Karpas-422 (cell line): Measurements from ENCODE around the gene HIVEP3. TPM values are rescaled to one million over a fixed set of nuclear protein-coding genes. Genes with fewer than 3 reads are reported as not detected.

Source experiments
- DNase-seq: peaks from one replicate; pipeline ENCODE4 v3.0.0-alpha.2; 2015
- H2AFZ ChIP-seq: fragments of 200-600 bp; sonication (generic); 2 replicates; pipeline ENCODE4 v1.6.1; 2014; ENCODE audit warnings: antibody characterized with exemption, low read length, mixed read lengths
- H3K27ac ChIP-seq: fragments of 200-600 bp; sonication (generic); 2 replicates; pipeline ENCODE4 v1.5.1; 2014; ENCODE audit warnings: mild to moderate bottlenecking, low read length, moderate library complexity
- H3K27me3 ChIP-seq: fragments of 200-600 bp; sonication (generic); 2 replicates; pipeline ENCODE4 v1.6.1; 2014; ENCODE audit warnings: low read length, mixed read lengths
- H3K36me3 ChIP-seq: fragments of 200-600 bp; sonication (generic); 2 replicates; pipeline ENCODE4 v1.6.1; 2014; ENCODE audit warnings: low read length, mixed read lengths; ENCODE audit not compliant: insufficient read depth
- H3K4me1 ChIP-seq: fragments of 200-600 bp; sonication (generic); 2 replicates; pipeline ENCODE4 v1.6.1; 2014; ENCODE audit warnings: mild to moderate bottlenecking, low read length, mixed read lengths
- H3K4me2 ChIP-seq: fragments of 200-600 bp; sonication (generic); 2 replicates; pipeline ENCODE4 v1.6.1; 2014; ENCODE audit warnings: low read length, low read depth, mild to moderate bottlenecking; ENCODE audit not compliant: poor library complexity, severe bottlenecking
- H3K4me3 ChIP-seq: fragments of 200-600 bp; sonication (generic); 2 replicates; pipeline ENCODE4 v1.5.1; 2014; ENCODE audit warnings: mild to moderate bottlenecking, antibody characterized with exemption, low read length, mixed read lengths
- H3K79me2 ChIP-seq: fragments of 200-600 bp; sonication (generic); 2 replicates; pipeline ENCODE4 v1.6.1; 2014; ENCODE audit warnings: mild to moderate bottlenecking, low read length, mixed read lengths
- H3K9ac ChIP-seq: fragments of 200-600 bp; sonication (generic); 2 replicates; pipeline ENCODE4 v1.6.0; 2014; ENCODE audit warnings: low read length
- H3K9me2 ChIP-seq: fragments of 200-600 bp; sonication (generic), shearing (Covaris generic); replicated peaks from 2 replicates; pipeline ENCODE4 v1.6.0; 2014; ENCODE audit warnings: mild to moderate bottlenecking, low read length, moderate library complexity; ENCODE audit not compliant: insufficient read depth
- H3K9me3 ChIP-seq: fragments of 300-700, 200-600 bp; sonication (generic); 2 replicates; pipeline ENCODE4 v1.6.1; 2014; ENCODE audit warnings: low read length, mixed read lengths
- H4K20me1 ChIP-seq: fragments of 200-600 bp; sonication (generic); 2 replicates; pipeline ENCODE4 v1.6.1; 2014; ENCODE audit warnings: mild to moderate bottlenecking, antibody characterized with exemption, low read length, low read depth; ENCODE audit not compliant: insufficient read depth
- total RNA-seq: library from RNA; depleted of rRNA; stranded (reverse); fragments of >200 nt; shearing (Covaris generic); gene quantifications from 2 replicates; pipeline ENCODE4 v1.2.3, GENCODE V29; 2014; ENCODE audit warnings: low replicate concordance

The HIVEP3 gene
- total RNA-seq, 1 experiment from 2014 or later = 1.3 TPM

DNA sequence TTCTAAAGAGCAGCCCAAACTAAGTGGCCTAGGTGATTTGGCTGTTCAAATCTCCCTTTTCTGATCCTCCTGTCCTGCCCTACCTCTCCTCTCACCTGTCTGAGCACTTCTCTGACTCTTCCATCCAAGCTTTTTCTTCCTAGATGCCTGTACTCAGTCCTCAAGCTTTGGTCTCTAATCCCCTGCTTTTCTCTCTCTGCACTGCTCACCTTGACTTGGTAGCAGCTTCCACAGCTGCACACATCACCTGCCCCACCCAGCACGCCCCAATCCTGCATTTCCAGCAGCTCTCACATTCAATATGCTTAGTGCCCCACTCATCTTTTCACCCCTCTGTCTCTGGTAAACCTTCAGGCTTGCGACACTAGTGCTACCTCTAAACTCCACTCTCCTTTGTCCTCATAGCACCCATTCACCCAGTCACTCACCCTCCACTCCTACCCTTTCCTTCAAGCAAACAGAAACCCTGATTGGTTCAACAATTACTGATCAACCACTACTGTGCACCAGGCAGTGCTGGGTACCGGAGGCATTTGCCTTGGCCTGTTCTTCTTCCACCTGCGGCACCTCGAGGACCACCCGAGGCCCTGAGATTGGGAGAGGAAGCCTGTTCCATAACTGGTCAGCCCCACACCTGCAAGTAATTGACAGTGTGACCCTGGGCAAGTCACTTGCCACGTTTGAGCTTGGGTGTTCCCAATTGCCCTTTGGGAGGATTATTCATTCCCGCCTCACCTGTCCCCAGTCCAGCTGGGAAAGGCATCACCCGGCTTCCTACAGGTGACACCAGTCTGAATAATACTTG is 298.2 kb downstream of the HIVEP3 start:
- Histone ChIP-seq H3K36me3 (no peaks in the 10 kb centered on the region), H3K4me1 (peaks cover 14% of the 10 kb centered on the region), H3K9me3 (no peaks in the 10 kb centered on the region), H2AFZ (no peak overlapping the region), H3K4me2 (no peak overlapping the region), H4K20me1 (0 out of 2 replicates have a peak, but pooled peaks cover 6% of the 10 kb centered on the region), H3K4me3 (no peak overlapping the region), H3K9me2 (no peaks in the 10 kb centered on the region), H3K27ac (no peak overlapping the region), H3K9ac (no peak overlapping the region), H3K79me2 (no peaks in the 10 kb centered on the region), H3K27me3 (no peaks in the 10 kb centered on the region)
- no peak for DNase-seq

DNA sequence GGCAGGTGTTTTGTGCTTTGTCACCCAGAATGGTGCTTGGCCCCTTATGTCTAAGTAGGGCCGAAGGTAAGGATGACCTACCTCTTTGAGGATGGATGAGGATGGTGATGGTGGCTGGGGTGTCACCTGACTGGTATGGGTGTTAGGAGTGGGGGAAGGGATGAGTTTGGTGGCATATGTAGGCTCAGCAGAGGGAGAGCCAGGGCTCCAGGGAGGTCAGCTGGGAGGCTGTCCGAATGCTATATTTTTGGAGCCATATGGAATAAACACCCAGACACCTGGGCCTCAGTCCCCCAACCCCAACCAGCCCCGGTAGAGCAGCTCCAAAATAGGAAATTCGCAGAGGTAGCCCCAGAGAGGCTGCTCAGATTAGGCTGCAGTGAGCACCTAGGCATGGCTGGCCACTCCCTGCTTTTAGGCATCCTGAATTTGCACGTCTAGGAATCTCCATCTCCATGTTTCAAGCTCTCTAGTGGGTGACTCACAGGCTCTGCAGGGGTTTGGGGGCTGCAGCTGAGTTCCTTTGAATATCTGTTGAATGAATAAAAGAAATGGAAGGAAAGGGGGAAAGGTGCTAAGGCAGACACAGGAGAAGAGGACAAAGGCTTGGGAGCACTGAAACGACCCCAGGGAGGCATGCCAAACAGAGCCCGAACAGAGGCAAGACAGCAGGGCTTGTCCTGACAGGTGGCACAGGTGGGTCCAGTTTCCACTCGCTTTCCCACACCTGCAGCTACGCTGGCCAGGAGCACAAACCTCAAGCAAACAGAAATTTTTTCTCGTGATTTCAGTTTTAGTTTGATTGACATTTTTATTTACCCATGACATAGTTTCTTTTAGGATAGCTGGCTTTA is 299.0 kb downstream of the HIVEP3 start:
- Histone ChIP-seq H3K79me2 (no peaks in the 10 kb centered on the region), H3K9me2 (no peaks in the 10 kb centered on the region), H3K4me3 (no peak overlapping the region), H3K27ac (no peak overlapping the region), H2AFZ (no peak overlapping the region), H4K20me1 (0 out of 2 replicates have a peak, but pooled peaks cover 6% of the 10 kb centered on the region), H3K4me1 (peaks cover 14% of the 10 kb centered on the region), H3K36me3 (no peaks in the 10 kb centered on the region), H3K9me3 (no peaks in the 10 kb centered on the region), H3K27me3 (no peaks in the 10 kb centered on the region), H3K9ac (no peak overlapping the region), H3K4me2 (no peak overlapping the region)
- DNase-seq = no peak

DNA sequence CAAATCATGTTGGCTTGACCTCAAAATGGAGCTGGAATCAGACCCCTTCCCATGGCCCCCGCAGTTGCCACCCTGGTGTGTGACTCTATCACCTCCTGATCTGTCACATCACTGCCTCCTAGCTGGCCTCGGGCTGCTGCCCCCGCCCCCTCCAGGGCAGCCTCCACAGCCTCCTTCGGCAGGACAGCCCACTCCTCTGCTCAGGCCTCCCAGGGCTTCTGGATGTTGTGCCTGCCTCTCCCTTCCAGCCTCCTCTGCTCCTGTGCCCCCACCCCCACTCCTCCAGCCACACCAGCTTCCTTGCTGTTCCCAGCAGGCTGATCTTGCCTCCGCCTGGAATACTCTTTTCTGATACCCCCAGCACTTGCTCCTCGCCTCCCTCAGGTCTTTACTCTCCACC is 299.9 kb downstream of the HIVEP3 start:
- no peaks in the 10 kb centered on the region for H3K36me3 ChIP-seq
- H2AFZ ChIP-seq = no peak overlapping the region
- DNase-seq = no peak
- H3K9ac ChIP-seq = no peak overlapping the region
- 0 out of 2 replicates have a peak, but pooled peaks cover 6% of the 10 kb centered on the region for H4K20me1 ChIP-seq
- no peak overlapping the region for H3K27ac ChIP-seq
- no peaks in the 10 kb centered on the region for H3K9me3 ChIP-seq
- H3K4me3 ChIP-seq = no peak overlapping the region
- H3K27me3 ChIP-seq = no peaks in the 10 kb centered on the region
- peaks cover 21% of the 10 kb centered on the region for H3K4me1 ChIP-seq
- H3K79me2 ChIP-seq = no peaks in the 10 kb centered on the region
- no peaks in the 10 kb centered on the region for H3K9me2 ChIP-seq
- H3K4me2 ChIP-seq = no peak overlapping the region

DNA sequence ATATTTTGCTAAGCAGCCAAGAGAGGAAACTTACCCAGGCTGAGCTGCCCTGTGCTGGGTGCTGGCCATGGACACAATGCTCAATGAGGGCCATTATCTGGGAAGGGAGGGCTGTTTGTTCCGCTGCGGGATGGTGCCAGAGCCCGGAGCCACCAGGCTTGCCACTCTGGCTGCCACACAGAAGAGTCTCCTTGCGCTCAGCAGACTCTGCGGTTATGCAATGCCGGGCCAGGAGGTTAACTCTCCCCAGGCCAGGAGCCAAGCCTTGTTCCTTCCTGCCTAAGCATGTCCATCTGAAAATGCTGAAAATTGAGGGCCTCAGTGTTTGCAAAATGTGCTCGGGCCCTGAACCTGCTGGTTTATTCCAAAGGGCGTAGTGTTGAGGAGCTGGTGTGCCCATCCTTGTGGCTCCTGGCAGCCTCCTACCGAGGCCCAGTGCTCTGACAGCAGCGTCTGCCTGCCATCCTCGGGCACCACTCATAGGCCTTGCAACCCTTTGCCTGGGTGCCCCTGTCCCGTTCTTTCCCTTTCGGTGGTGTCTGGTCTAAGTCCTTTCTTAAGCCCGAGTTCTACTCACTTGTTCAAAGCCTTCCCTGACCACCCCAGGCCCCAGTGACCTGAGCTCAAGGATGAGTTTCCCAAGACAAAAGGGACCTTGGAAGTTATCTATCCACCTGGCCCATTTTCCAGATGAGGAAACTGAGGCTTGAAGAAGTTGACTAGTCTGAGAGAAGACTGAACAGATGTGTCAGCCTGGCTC is 300.5 kb downstream of the HIVEP3 start:
- no peak overlapping the region for H2AFZ ChIP-seq
- H3K9ac ChIP-seq = no peak overlapping the region
- 0 out of 2 replicates have a peak, but pooled peaks cover 6% of the 10 kb centered on the region for H4K20me1 ChIP-seq
- no peaks in the 10 kb centered on the region for H3K9me3 ChIP-seq
- H3K36me3 ChIP-seq = no peaks in the 10 kb centered on the region
- no peaks in the 10 kb centered on the region for H3K79me2 ChIP-seq
- H3K4me3 ChIP-seq = no peak overlapping the region
- no peaks in the 10 kb centered on the region for H3K27me3 ChIP-seq
- H3K9me2 ChIP-seq = no peaks in the 10 kb centered on the region
- H3K27ac ChIP-seq = no peak overlapping the region
- DNase-seq = no peak
- H3K4me2 ChIP-seq = no peak overlapping the region
- H3K4me1 ChIP-seq = peaks cover 15% of the 10 kb centered on the region

DNA sequence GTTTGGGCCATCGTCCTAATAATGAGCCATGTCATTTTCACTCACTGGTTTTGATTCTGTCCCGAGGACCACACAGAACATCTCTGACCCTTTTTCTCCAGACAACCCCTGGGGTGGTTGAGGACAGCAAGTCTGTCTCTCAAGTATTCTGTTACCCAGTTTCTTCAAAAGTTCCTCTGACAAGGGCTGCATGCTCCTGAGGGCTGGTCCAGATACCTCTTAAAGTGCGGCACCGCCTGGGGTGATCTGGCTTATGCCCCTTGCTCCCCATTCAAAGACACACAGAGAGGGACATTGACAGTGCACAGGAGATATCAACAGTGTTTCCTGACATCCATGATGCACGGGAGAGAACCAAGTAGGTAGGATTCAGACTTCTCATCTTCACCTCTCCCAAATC is 301.4 kb downstream of the HIVEP3 start:
- no peaks in the 10 kb centered on the region for H3K27me3 ChIP-seq
- no peaks in the 10 kb centered on the region for H3K36me3 ChIP-seq
- no peaks in the 10 kb centered on the region for H3K79me2 ChIP-seq
- no peak overlapping the region for H3K27ac ChIP-seq
- peaks cover 6% of the 10 kb centered on the region; the same call in 1 of the 2 replicates for H3K4me1 ChIP-seq
- no peaks in the 10 kb centered on the region for H3K9me3 ChIP-seq
- H2AFZ ChIP-seq = no peak overlapping the region
- H4K20me1 ChIP-seq = 0 out of 2 replicates have a peak, but pooled peaks cover 6% of the 10 kb centered on the region
- no peak overlapping the region for H3K9ac ChIP-seq
- no peak for DNase-seq
- H3K4me3 ChIP-seq = no peak overlapping the region
- no peak overlapping the region for H3K4me2 ChIP-seq
- no peaks in the 10 kb centered on the region for H3K9me2 ChIP-seq

DNA sequence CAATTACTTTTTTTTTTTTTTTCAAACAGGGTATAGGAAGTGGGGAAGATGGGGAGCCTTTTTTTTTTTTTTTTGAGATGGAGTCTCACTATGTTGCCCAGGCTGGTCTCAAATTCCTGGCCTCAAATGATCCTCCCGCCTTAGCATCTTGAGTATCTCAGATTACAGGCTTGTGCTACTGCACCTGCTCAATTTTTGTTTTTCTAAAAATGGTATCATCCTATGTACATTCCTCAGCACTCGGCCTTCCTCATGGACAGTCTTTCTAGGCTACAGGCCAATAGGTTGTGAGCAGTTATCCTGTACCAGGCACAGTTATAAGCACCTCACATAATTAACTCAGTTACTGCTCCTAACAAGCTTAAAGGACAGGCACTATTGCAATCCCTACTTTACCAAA is 302.2 kb downstream of the HIVEP3 start:
- H3K27ac ChIP-seq = no peak overlapping the region
- no peaks in the 10 kb centered on the region for H3K9me3 ChIP-seq
- H3K27me3 ChIP-seq = no peaks in the 10 kb centered on the region
- H3K4me2 ChIP-seq = no peak overlapping the region
- H3K9ac ChIP-seq = no peak overlapping the region
- H3K36me3 ChIP-seq = no peaks in the 10 kb centered on the region
- H3K4me3 ChIP-seq = no peak overlapping the region
- H3K79me2 ChIP-seq = no peaks in the 10 kb centered on the region
- H3K9me2 ChIP-seq = no peaks in the 10 kb centered on the region
- no peak for DNase-seq
- H2AFZ ChIP-seq = no peak overlapping the region
- peaks cover 6% of the 10 kb centered on the region; the same call in 1 of the 2 replicates for H3K4me1 ChIP-seq
- 0 out of 2 replicates have a peak, but pooled peaks cover 6% of the 10 kb centered on the region for H4K20me1 ChIP-seq

DNA sequence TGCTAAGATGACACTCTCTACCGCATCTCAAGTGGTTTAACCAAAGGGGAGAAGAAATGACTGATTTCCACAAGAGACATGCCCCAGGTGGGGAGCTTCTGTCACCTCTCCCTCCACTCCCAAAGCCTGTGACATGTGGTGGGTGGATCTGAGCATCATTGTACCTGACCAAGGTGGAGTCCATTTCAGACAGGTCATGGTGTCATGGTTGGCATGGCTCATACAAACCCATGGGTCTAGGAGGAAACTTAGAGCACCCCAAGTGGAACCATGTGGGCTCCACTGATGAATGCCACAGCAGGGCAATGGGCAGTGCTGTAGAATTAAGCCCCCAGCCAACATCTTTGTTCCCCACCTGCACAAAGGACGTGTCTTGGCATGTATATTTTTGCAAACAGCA is 302.7 kb downstream of the HIVEP3 start:
- Histone ChIP-seq H2AFZ (no peak overlapping the region), H4K20me1 (0 out of 2 replicates have a peak, but pooled peaks cover 3% of the 10 kb centered on the region), H3K27ac (no peak overlapping the region), H3K9ac (no peak overlapping the region), H3K9me2 (no peaks in the 10 kb centered on the region), H3K4me3 (no peak overlapping the region), H3K9me3 (no peaks in the 10 kb centered on the region), H3K4me1 (peaks cover 6% of the 10 kb centered on the region; the same call in 1 of the 2 replicates), H3K4me2 (no peak overlapping the region), H3K79me2 (no peaks in the 10 kb centered on the region), H3K27me3 (no peaks in the 10 kb centered on the region), H3K36me3 (no peaks in the 10 kb centered on the region)
- DNase-seq = no peak
